Suprapubic skin (tissue), 4 donors: Measurements from ENCODE around the gene CDC42BPG.

ENCODE experiments used
- EP300 ChIP-seq: sonication (generic); formaldehyde crosslinking; IDR thresholded peaks from one replicate; pipeline ENCODE4 v1.6.1; 2017; ENCODE audit warnings: antibody characterized with exemption
- POLR2AphosphoS5 ChIP-seq, 3 donors: sonication (generic); formaldehyde crosslinking; IDR thresholded peaks; one replicate each; pipeline ENCODE4 v1.6.1; 2017; ENCODE audit warnings: antibody characterized with exemption in 3 of 3
- TF ChIP-seq, protein P1 (sequence below), 2 donors: fragments of 200-600 bp in 1 of 2; fragments of 450-650 bp in 1 of 2; sonication (generic) in 1 of 2; IDR thresholded peaks; one replicate each; pipeline ENCODE4 v1.5.1; 2016 to 2019; ENCODE audit warnings: antibody characterized with exemption in 2 of 2, mild to moderate bottlenecking in 1 of 2, moderate library complexity in 1 of 2

DNA sequence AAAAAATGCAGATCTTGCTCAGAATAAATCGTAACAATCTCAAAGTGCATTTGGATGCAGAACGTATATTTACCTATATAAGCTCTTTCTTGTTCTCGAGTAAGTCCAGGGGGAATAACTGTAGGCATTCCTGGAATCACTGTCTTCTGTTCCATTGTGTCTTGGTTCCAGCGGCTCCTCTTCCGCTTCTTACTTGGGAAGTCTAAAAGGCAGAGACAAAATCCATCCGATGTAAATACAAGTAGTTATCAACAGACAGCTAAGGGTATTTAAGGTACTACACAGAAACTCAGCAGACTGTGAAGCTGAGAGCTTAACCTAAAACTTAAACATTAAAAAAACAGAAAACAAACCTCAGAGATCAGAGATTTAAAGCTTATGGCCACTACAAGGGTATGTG is 68.0 kb downstream of the CDC42BPG start:
- TF ChIP-seq, protein P1, sequence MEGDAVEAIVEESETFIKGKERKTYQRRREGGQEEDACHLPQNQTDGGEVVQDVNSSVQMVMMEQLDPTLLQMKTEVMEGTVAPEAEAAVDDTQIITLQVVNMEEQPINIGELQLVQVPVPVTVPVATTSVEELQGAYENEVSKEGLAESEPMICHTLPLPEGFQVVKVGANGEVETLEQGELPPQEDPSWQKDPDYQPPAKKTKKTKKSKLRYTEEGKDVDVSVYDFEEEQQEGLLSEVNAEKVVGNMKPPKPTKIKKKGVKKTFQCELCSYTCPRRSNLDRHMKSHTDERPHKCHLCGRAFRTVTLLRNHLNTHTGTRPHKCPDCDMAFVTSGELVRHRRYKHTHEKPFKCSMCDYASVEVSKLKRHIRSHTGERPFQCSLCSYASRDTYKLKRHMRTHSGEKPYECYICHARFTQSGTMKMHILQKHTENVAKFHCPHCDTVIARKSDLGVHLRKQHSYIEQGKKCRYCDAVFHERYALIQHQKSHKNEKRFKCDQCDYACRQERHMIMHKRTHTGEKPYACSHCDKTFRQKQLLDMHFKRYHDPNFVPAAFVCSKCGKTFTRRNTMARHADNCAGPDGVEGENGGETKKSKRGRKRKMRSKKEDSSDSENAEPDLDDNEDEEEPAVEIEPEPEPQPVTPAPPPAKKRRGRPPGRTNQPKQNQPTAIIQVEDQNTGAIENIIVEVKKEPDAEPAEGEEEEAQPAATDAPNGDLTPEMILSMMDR (IDR thresholded peaks at IDR 0.05), result no peak
- TF ChIP-seq EP300 (no peak), POLR2AphosphoS5 (IDR thresholded peaks at IDR 0.05) (no peak)
